ENCODE measurements around the gene DPP4. TPM values are rescaled to one million over a fixed set of nuclear protein-coding genes. Genes with fewer than 3 reads are reported as not detected.

The DPP4 gene
- total and polyA plus RNA-seq, 2 experiments from 2014 or later, result 1.5 to 2.8 TPM

GRCh38 chr2:162114271-162114670, 40.3 kb upstream of the DPP4 start:
- H3F3A ChIP-seq (replicated peaks; ENCODE audit: low read depth), result no peaks in the 10 kb centered on the region
- no peaks in the 10 kb centered on the region for H3K9me2 ChIP-seq (ENCODE audit: insufficient read depth)
- Mint-ChIP-seq H3K36me3 (ENCODE audit: low read depth) (peaks cover 8% of the 10 kb centered on the region), H3K4me3 (no peak overlapping the region), H3K4me1 (peaks cover 17% of the 10 kb centered on the region), H3K9me3 (peaks cover 8% of the 10 kb centered on the region), H3K27me3 (ENCODE audit: insufficient read depth, low read depth, poor library complexity) (no peaks in the 10 kb centered on the region), H3K27ac (no peak overlapping the region)
- H3K36me3 ChIP-seq (ENCODE audit: insufficient read depth), result no peaks in the 10 kb centered on the region; the same call in 1 of the 2 replicates
- ATAC-seq (no peak), DNase-seq (ENCODE audit: low spot score) (no peak)
- H3K4me1 ChIP-seq (ENCODE audit: insufficient read depth), result 0 out of 2 replicates have a peak, but pooled peaks cover 5% of the 10 kb centered on the region
- no peaks in the 10 kb centered on the region for H3K27me3 ChIP-seq (ENCODE audit: insufficient read depth)
- H4K20me1 ChIP-seq (replicated peaks; ENCODE audit: insufficient read depth), result no peaks in the 10 kb centered on the region
- H2AFZ ChIP-seq, result no peak overlapping the region
- no peak overlapping the region for H3K4me3 ChIP-seq
- TF ChIP-seq EZH2 (IDR thresholded peaks at IDR 0.05; ENCODE audit: low read depth, unreplicated experiment) (no peak), POLR2AphosphoS5 (IDR thresholded peaks at IDR 0.05; ENCODE audit: low read depth) (no peak), ETS1 (IDR thresholded peaks at IDR 0.05) (no peak), ZNF462 (CRISPR knock-in tag; IDR thresholded peaks at IDR 0.05) (no peak), ZNF331 (CRISPR knock-in tag; IDR thresholded peaks at IDR 0.05; ENCODE audit: low read depth) (no peak), JUNB (IDR thresholded peaks at IDR 0.05; ENCODE audit: unreplicated experiment) (no peak), CREB1 (CRISPR knock-in tag; IDR thresholded peaks at IDR 0.05; ENCODE audit: low read depth) (no peak), REST (IDR thresholded peaks at IDR 0.05; ENCODE audit: unreplicated experiment) (no peak), EZH2phosphoT487 (IDR thresholded peaks at IDR 0.05; ENCODE audit: unreplicated experiment) (no peak), CTCF (conservative IDR thresholded peaks at IDR 0.05; ENCODE audit: low read depth in 2 of 2) (no peak), NANOG (IDR thresholded peaks at IDR 0.05; ENCODE audit: borderline replicate concordance) (no peak), STAT1 (IDR thresholded peaks at IDR 0.05; ENCODE audit: unreplicated experiment) (no peak), ZNF114 (CRISPR knock-in tag; IDR thresholded peaks at IDR 0.05) (no peak)
- H3K79me2 ChIP-seq (replicated peaks; ENCODE audit: insufficient read depth), result no peaks in the 10 kb centered on the region
- no peak overlapping the region for H3K27ac ChIP-seq (ENCODE audit: low read depth)
- no peak overlapping the region for H3K4me2 ChIP-seq

All from GM23338 (cell line).